HG02759 (cell line): ENCODE results near the gene OR5AU1.

Experiments used
- ATAC-seq: cut with Tn5 transposase; IDR thresholded peaks from one replicate; pipeline ENCODE4 v1.9.1; 2021; ENCODE audit warnings: mild to moderate bottlenecking, moderate library complexity; ENCODE audit not compliant: unreplicated experiment

OR5AU1 gene

GRCh38 chr14:21108791-21109190 is 47.1 kb downstream of the OR5AU1 start:
- ATAC-seq, result no peak

GRCh38 chr14:21107283-21107800 is 48.5 kb downstream of the OR5AU1 start:
- ATAC-seq, result no peak

GRCh38 chr14:21106498-21107282 is 49.2 kb downstream of the OR5AU1 start:
- ATAC-seq, result no peak

- ATAC-seq, result no peak
These were observed 49.7 kb downstream of the OR5AU1 start for GRCh38 chr14:21106176-21106497.

GRCh38 chr14:21105095-21105494 is 50.8 kb downstream of the OR5AU1 start:
- ATAC-seq, result no peak
